Fibroblast of villous mesenchyme (primary cell): ENCODE measurements around the gene CENPE. TPM values are rescaled to one million over a fixed set of nuclear protein-coding genes. Genes with fewer than 3 reads are reported as not detected.
"Not testable (repeated sequence)": the region's sequence is repeated elsewhere in the genome, so short reads cannot be mapped to it uniquely, and the experiment has no call there.

Experiments used
- DNase-seq: peaks from one replicate; pipeline ENCODE4 v3.0.0-alpha.2; 2010; ENCODE audit warnings: low read depth
- H3K4me3 ChIP-seq: 2 replicates; pipeline ENCODE4 v1.5.1; 2011; ENCODE audit warnings: low read depth, mild to moderate bottlenecking, low read length
- total RNA-seq: library from RNA; depleted of rRNA; stranded (reverse); fragments of >200 nt; gene quantifications from 2 replicates; pipeline ENCODE4 v1.2.3, GENCODE V29; 2012
- TF ChIP-seq, protein P1 (sequence below): IDR thresholded peaks from 2 replicates; pipeline ENCODE4 v1.5.1; 2012; ENCODE audit warnings: low read depth, mild to moderate bottlenecking, low read length; ENCODE audit not compliant: insufficient read depth

CENPE gene
- total RNA-seq, 1 donor = 19.9 TPM

- DNase-seq = no peak
- TF ChIP-seq, protein P1, sequence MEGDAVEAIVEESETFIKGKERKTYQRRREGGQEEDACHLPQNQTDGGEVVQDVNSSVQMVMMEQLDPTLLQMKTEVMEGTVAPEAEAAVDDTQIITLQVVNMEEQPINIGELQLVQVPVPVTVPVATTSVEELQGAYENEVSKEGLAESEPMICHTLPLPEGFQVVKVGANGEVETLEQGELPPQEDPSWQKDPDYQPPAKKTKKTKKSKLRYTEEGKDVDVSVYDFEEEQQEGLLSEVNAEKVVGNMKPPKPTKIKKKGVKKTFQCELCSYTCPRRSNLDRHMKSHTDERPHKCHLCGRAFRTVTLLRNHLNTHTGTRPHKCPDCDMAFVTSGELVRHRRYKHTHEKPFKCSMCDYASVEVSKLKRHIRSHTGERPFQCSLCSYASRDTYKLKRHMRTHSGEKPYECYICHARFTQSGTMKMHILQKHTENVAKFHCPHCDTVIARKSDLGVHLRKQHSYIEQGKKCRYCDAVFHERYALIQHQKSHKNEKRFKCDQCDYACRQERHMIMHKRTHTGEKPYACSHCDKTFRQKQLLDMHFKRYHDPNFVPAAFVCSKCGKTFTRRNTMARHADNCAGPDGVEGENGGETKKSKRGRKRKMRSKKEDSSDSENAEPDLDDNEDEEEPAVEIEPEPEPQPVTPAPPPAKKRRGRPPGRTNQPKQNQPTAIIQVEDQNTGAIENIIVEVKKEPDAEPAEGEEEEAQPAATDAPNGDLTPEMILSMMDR = no peak
- H3K4me3 ChIP-seq = peak overlapping the region; percentile 74
Measured at GRCh38 chr4:103199009-103199408, 866 bp upstream of the CENPE start.

GRCh38 chr4:103197765-103198110, 405 bp downstream of the CENPE start:
- peak overlapping the region; percentile 74 for H3K4me3 ChIP-seq
- TF ChIP-seq, protein P1 = no peak
- DNase-seq = no peak

DNA sequence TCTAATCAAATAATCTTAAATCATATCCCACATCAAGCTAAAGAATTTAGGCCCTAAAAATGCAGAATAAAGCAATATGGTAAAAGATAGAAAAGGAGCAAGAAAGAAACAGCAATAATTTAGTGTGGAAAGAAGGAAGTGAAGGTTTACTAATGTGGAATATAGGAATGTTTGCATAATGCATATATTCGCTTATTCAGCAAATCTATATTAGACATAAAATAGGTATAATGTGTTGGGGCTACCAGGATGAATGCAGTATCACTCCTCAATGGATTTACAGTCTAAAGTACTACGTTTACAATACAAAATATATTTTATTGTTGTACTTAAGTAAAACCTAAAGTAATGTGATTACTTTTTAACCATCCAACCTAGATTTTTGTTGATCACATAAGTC, 4.7 kb downstream of the CENPE start:
- no peak overlapping the region for H3K4me3 ChIP-seq
- TF ChIP-seq, protein P1 = no peak
- no peak for DNase-seq

DNA sequence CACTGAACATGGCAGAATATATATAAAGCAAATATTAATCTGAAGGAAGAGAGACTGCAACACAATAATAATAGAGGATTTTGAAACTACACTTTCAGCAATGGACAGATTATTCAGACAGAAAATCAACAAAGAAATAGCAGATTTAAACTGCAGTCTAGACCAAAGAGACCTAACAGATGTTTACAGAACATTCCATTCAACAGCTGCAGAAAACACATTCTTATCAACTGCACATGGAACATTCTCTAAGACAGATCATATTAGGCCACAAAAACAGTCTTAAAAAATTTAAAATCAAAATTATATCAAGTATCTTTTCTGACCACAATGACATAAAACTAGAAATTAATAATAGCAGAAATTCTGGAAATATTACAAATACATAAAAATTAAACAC, 27.1 kb downstream of the CENPE start:
- H3K4me3 ChIP-seq = no peak overlapping the region
- peak; percentile 39 for DNase-seq
- TF ChIP-seq, protein P1 = no peak

- not testable (repeated sequence) for H3K4me3 ChIP-seq, DNase-seq
Measured at GRCh38 chr4:103169750-103170149, 28.4 kb downstream of the CENPE start.

DNA sequence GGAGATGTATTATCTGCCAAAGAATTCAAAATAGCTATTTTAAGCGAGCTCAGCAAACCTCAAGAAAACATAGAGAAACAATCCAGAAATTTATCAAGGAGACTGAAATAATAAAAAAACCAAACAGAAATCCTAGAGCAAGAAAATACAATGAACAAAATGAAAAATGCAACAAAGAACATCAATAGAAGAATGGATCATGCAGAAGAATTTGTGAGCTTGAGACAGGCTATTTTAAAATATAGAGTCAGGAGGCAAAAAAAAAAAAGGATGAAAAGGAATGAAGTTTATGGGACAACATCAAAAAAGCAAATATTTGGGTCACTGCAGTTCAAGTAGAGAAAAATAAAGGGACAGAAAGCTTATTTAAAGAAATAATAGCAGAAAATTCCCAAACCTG, 29.1 kb downstream of the CENPE start:
- DNase-seq = no peak
- no peak overlapping the region for H3K4me3 ChIP-seq
- TF ChIP-seq, protein P1 = no peak

DNA sequence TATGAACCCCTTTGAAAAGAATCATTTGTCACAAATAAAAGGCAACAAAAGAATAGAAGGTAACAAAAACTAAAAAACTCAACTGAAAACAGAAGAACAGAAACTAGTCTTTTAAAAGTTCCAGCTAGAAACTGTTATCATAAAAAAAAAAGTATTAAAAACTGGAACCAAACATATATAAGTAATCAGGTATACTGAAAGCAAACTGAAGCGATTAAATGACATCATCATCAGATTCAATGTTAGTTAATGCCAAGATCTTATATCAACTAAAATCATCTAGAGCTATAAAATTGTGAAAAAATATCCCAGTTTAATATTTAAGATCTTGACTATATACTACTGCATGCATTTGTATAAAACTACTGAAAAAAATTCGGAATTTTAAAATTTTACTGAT, 36.0 kb downstream of the CENPE start:
- TF ChIP-seq, protein P1 = no peak
- no peak for DNase-seq
- no peak overlapping the region for H3K4me3 ChIP-seq
